GM12873 (cell line): ENCODE data around the gene SLC40A1.

Source experiments
- CTCF ChIP-seq: IDR thresholded peaks from 2 replicates; pipeline ENCODE4 v1.5.1; 2012; ENCODE audit warnings: low read depth, mild to moderate bottlenecking, moderate library complexity, low read length, control low read depth; ENCODE audit not compliant: insufficient read depth; ENCODE audit errors: missing control alignments

Gene SLC40A1

GRCh38 chr2:189580658-189581353 is at the start of gene SLC40A1:
Gene SLC40A1, minus strand, starts transcription at chr2:189580786. Its CDS starts 326 bp downstream, at chr2:189580460.
- no peak for TF ChIP-seq CTCF

- no peak for TF ChIP-seq CTCF
Measured at GRCh38 chr2:189629531-189630453, 49.2 kb upstream of the SLC40A1 start.

- no peak for TF ChIP-seq CTCF
Measured at GRCh38 chr2:189628817-189629530, 48.4 kb upstream of the SLC40A1 start.

- TF ChIP-seq CTCF = no peak
Measured at GRCh38 chr2:189627789-189628188, 47.2 kb upstream of the SLC40A1 start.

- no peak for TF ChIP-seq CTCF
Measured at GRCh38 chr2:189625636-189626035, 45.0 kb upstream of the SLC40A1 start.

- no peak for TF ChIP-seq CTCF
Measured at GRCh38 chr2:189624648-189625355, 44.2 kb upstream of the SLC40A1 start.
